Measurements from ENCODE around the gene PAK4. TPM values are rescaled to one million over a fixed set of nuclear protein-coding genes. Genes with fewer than 3 reads are reported as not detected.

Gene PAK4
- polyA plus RNA-seq, 1 of the 3 experiments (the other 2 are of a cell fraction) = 36.4 TPM

GRCh38 chr19:39181500-39182173 lies 56.1 kb downstream of the PAK4 start (continued):
- no peak for TF ChIP-seq ZBTB33 (IDR thresholded peaks at IDR 0.05; ENCODE audit: borderline replicate concordance, low read depth)
- no peak for TF ChIP-seq FOSL2 (IDR thresholded peaks at IDR 0.05; ENCODE audit: borderline replicate concordance, low read depth)
- no peak for TF ChIP-seq CHD2 (IDR thresholded peaks at IDR 0.05; ENCODE audit: low read length, partially characterized antibody)
- no peak for TF ChIP-seq IRF3 (IDR thresholded peaks at IDR 0.05; ENCODE audit: low read depth, low read length)
- no peak for TF ChIP-seq ELF1 (IDR thresholded peaks at IDR 0.05)

- WGBS (ENCODE audit: low lambda C conversion rate) = 84% methylated on average over 3 of the region's 4 CpGs
- Histone ChIP-seq H3K27me3 (ENCODE audit: insufficient read depth) (no peaks in the 10 kb centered on the region), H3K4me2 (no peak overlapping the region), H3K27ac (ENCODE audit: low read depth in 2 of 2, low read length in 1 of 2) (no peak overlapping the region), H3K36me3 (replicated peaks in 1 of 2; ENCODE audit: control insufficient read depth in 1 of 2, insufficient read depth in 2 of 2, low read length in 1 of 2) (peaks cover 4 to 19% of the 10 kb centered on the region in 2 experiments), H3K4me3 (ENCODE audit: low read depth in 2 of 2, low read length in 1 of 2) (no peak overlapping the region), H3K9ac (no peak overlapping the region), H4K20me1 (ENCODE audit: insufficient read depth) (no peaks in the 10 kb centered on the region), H3K9me3 (no peaks in the 10 kb centered on the region), H3F3A (replicated peaks; ENCODE audit: insufficient read depth) (no peaks in the 10 kb centered on the region), H2AFZ (ENCODE audit: low read depth) (no peak overlapping the region), H3K4me1 (ENCODE audit: control insufficient read depth in 1 of 2, insufficient read depth in 2 of 2, low read depth in 1 of 2, low read length in 1 of 2) (no peaks in the 10 kb centered on the region; a peak in 1 of 4 replicates), H3K9me2 (no peaks in the 10 kb centered on the region), H3K79me2 (ENCODE audit: insufficient read depth) (no peaks in the 10 kb centered on the region)
- DNase-seq = no peak
- no peak for TF ChIP-seq RFX5 (IDR thresholded peaks at IDR 0.05; ENCODE audit: low read length)
- TF ChIP-seq NRF1 (IDR thresholded peaks at IDR 0.05; ENCODE audit: low read depth, low read length) = no peak
- TF ChIP-seq PBX3 (IDR thresholded peaks at IDR 0.05) = no peak
- no peak for TF ChIP-seq RCOR1 (IDR thresholded peaks at IDR 0.05; ENCODE audit: low read length)
- no peak for TF ChIP-seq EZH2phosphoT487 (IDR thresholded peaks at IDR 0.05; ENCODE audit: borderline replicate concordance, low read depth)
- no peak for TF ChIP-seq POLR2AphosphoS5 (IDR thresholded peaks at IDR 0.05; ENCODE audit: low read depth, low read length)
- no peak for TF ChIP-seq SIN3A (IDR thresholded peaks at IDR 0.05; ENCODE audit: borderline replicate concordance, low read depth, low read length)
- TF ChIP-seq GABPA (IDR thresholded peaks at IDR 0.05; ENCODE audit: low read depth) = no peak
- no peak for TF ChIP-seq IRF3 (IDR thresholded peaks at IDR 0.05; ENCODE audit: low read depth, low read length)
- no peak for TF ChIP-seq FOXJ3 (CRISPR knock-in tag; IDR thresholded peaks at IDR 0.05)
- ChIA-PET POLR2A (no interaction called here), CTCF (no interaction called here)
These were observed 56.6 kb downstream of the PAK4 start for GRCh38 chr19:39182174-39182505.
